KOPT-K1 (cell line): ENCODE measurements around the gene MRPL12.

Source experiments
- H3K27ac ChIP-seq: fragments of 200-600 bp; sonication (generic); 2 replicates; pipeline ENCODE4 v1.5.1; 2016; ENCODE audit warnings: antibody characterized with exemption, mild to moderate bottlenecking, low read depth, low read length; ENCODE audit not compliant: poor library complexity, severe bottlenecking
- H3K36me3 ChIP-seq: fragments of 200-600 bp; sonication (generic); 2 replicates; pipeline ENCODE4 v1.5.1; 2017; ENCODE audit warnings: antibody characterized with exemption, mild to moderate bottlenecking, low read length, moderate library complexity; ENCODE audit not compliant: insufficient read depth
- H3K9me3 ChIP-seq: fragments of 200-600 bp; sonication (generic); 2 replicates; pipeline ENCODE4 v1.5.1; 2017; ENCODE audit warnings: antibody characterized with exemption, low read length, mild to moderate bottlenecking; ENCODE audit not compliant: insufficient read depth, poor library complexity, severe bottlenecking

Gene MRPL12

GRCh38 chr17:81715107-81715871 lies 12.1 kb downstream of the MRPL12 start:
- H3K9me3 ChIP-seq: no peaks in the 10 kb centered on the region
- no peak overlapping the region for H3K27ac ChIP-seq
- peaks cover 57% of the 10 kb centered on the region for H3K36me3 ChIP-seq

- Histone ChIP-seq H3K9me3 (no peaks in the 10 kb centered on the region), H3K36me3 (peaks cover 64% of the 10 kb centered on the region), H3K27ac (no peak overlapping the region)
Measured at GRCh38 chr17:81715872-81716673, 12.9 kb downstream of the MRPL12 start.

GRCh38 chr17:81716674-81716996 lies 13.5 kb downstream of the MRPL12 start:
- Histone ChIP-seq H3K36me3 (peaks cover 67% of the 10 kb centered on the region), H3K27ac (no peak overlapping the region), H3K9me3 (no peaks in the 10 kb centered on the region)

DNA sequence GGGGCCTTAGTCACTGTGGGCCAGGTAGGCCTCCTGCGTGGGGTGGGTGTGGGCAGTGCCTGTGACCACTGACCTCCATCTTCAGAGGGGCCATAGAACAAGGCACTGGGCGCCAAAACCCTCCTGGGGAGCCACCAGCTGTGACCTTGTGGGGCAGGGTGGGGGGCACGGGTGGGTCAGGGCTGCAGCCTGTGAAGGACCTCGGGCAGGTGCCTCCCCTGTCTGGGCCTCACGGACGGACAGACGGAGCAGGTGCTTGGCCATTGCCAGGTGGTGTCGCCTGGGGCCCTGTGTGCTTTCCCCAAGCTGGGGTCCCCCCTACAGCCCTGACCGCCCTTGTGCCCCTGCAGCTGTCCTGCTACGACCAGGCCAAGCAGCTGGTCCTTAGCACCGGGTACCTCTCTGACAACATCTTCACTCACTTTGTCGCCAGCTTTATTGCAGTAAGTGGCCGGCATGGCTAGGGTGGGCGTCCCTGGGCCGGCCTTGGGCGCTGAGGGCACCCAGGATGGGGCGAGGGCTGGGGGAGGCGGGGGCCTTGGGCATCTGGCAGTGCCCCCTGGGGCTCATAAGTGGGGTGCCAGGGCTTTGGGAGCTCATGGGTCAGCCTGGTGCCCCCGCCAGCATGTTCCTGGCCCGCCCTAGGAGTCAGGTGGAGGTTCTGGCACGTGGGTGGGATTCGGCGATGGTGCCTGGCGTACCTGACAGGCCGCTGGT lies 14.0 kb downstream of the MRPL12 start:
- Histone ChIP-seq H3K9me3 (no peaks in the 10 kb centered on the region), H3K27ac (no peak overlapping the region), H3K36me3 (peaks cover 67% of the 10 kb centered on the region)

DNA sequence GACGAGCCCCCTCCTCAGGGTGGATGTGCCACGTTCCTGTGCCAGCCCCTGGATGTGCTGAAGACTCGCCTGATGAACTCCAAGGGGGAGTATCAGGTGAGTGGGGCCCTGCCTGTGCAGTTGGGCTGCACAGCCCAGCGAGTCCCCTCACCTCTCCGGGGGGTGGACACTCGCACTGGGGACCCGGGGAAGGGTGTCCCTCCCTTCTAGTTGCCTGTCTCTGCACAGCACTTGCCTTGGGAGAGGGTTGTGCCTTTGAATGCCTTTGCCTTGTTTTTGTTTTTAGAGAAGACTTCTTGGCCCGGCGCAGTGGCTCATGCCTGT lies 14.6 kb downstream of the MRPL12 start:
- Histone ChIP-seq H3K9me3 (no peaks in the 10 kb centered on the region), H3K36me3 (peaks cover 67% of the 10 kb centered on the region), H3K27ac (no peak overlapping the region)

- H3K27ac ChIP-seq: no peak overlapping the region
- peaks cover 62% of the 10 kb centered on the region for H3K36me3 ChIP-seq
- no peaks in the 10 kb centered on the region for H3K9me3 ChIP-seq
Measured at GRCh38 chr17:81719410-81720266, 16.5 kb downstream of the MRPL12 start.

- peaks cover 54% of the 10 kb centered on the region for H3K36me3 ChIP-seq
- H3K27ac ChIP-seq: no peak overlapping the region
- H3K9me3 ChIP-seq: no peaks in the 10 kb centered on the region
Measured at GRCh38 chr17:81720267-81721071, 17.3 kb downstream of the MRPL12 start.

DNA sequence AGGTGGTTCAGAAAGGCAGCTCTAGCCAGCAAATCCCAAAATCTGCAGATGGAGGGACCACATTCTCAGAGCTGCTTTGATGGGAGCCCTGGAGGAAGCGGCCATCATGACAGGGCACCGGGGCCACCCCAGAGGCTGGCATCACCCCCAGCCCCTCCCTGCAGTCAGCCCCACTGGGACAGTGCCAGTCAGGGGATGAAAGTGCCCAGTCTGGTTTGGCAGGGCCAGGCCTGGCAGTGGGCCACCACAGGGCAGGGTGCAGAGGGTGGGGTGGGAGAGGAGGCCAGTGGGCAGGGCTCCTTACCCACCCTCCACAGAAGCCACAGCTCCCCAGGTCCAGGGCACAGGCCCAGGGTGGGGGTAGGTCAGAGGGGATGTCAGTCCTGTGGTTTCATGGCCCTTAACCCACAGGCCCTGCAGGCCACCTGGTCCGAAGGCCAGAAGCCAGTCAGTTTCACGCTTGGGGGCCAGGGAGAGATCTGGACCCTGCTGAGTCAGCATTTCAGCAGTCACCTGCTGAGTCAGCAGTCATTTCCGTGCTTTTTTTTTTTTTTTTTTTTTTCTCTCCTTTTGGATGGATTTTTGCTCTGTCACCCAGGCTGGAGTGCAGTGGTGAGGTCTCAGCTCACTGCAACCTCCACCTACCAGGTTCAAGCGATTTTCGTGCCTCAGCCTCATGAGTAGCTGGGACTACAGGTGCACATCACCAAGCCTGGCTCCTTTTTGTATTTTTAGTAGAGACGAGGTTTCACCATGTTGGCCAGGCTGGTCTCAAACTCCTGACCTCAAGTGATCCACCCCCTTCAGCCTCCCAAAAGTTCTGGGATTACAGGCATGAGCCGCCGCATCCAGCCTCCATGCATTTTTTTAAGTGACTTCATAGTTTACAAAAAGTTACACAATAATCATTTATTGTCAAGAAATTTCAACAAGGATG lies 19.3 kb downstream of the MRPL12 start:
- Histone ChIP-seq H3K27ac (no peak overlapping the region), H3K36me3 (peaks cover 34% of the 10 kb centered on the region), H3K9me3 (no peaks in the 10 kb centered on the region)

- no peaks in the 10 kb centered on the region for H3K9me3 ChIP-seq
- H3K36me3 ChIP-seq: peaks cover 23% of the 10 kb centered on the region; the same call in 1 of the 2 replicates
- H3K27ac ChIP-seq: no peak overlapping the region
Measured at GRCh38 chr17:81723651-81724209, 20.6 kb downstream of the MRPL12 start.

- Histone ChIP-seq H3K9me3 (no peaks in the 10 kb centered on the region), H3K27ac (no peak overlapping the region), H3K36me3 (peaks cover 8% of the 10 kb centered on the region; the same call in 1 of the 2 replicates)
Measured at GRCh38 chr17:81725439-81725838, 22.3 kb downstream of the MRPL12 start.

GRCh38 chr17:81726004-81726403 lies 22.8 kb downstream of the MRPL12 start:
- Histone ChIP-seq H3K27ac (no peak overlapping the region), H3K36me3 (peaks cover 3% of the 10 kb centered on the region; the same call in 1 of the 2 replicates), H3K9me3 (no peaks in the 10 kb centered on the region)

DNA sequence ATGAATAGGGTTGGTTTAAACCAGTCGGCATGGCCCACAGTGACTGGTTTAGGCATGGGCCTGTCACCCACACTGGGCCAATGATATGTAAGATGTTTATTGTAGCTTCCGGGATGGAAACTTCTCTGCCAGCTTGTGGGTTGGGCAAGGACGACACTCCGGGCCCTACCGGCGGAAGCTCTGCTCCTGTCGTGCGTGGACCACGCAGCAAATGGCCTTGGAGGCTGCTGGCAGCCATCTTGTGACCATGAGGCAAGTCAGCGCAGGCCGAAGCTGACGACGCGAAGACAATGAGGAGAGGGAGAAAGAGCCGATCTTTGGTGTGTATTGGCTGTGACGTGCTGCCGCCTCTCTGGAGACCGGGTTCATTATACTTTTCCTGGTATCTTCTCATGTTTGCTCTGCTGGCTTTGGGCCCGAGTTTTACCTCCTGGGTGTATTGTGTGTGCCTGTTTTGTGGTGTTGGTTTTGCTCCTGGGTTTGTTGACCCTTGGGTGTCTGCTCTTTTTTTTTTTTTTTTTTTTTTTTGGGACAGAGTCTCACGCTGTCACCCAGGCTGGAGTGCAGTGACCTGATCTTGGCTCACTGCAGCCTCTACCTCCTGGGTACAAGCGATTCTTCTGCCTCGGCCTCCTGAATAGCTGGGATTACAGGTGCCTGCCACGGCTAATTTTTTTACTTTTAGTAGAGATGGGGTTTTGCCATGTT lies 24.3 kb downstream of the MRPL12 start:
- Histone ChIP-seq H3K36me3 (no peaks in the 10 kb centered on the region), H3K27ac (no peak overlapping the region), H3K9me3 (no peaks in the 10 kb centered on the region)
